PFSK-1 (cell line): ENCODE data around the gene CORO2B.

Experiments used
- FOXP2 ChIP-seq: optimal IDR thresholded peaks from 2 replicates; pipeline ENCODE3; 2011; ENCODE audit warnings: borderline replicate concordance, control low read depth, inconsistent platforms; ENCODE audit not compliant: insufficient read depth; ENCODE audit errors: extremely low read length, extremely low read depth
- POLR2AphosphoS5 ChIP-seq: IDR thresholded peaks from 2 replicates; pipeline ENCODE4 v1.6.1; 2012; ENCODE audit warnings: low read depth, mild to moderate bottlenecking, control low read depth, low read length, moderate library complexity
- REST ChIP-seq, 2 experiments: IDR thresholded peaks; 2 replicates each; pipeline versions ENCODE4 v1.6.1 to v1.8.0; 2011 to 2012; ENCODE audit warnings: low read depth in 2 of 2, low read length in 2 of 2, control low read depth in 1 of 2, inconsistent platforms in 1 of 2, mild to moderate bottlenecking in 1 of 2, moderate library complexity in 1 of 2; ENCODE audit not compliant: insufficient read depth in 1 of 2
- SIN3A ChIP-seq: IDR thresholded peaks from 2 replicates; pipeline ENCODE4 v1.6.1; 2012; ENCODE audit warnings: mild to moderate bottlenecking, low read length, moderate library complexity, borderline replicate concordance; ENCODE audit not compliant: insufficient read depth
- TAF1 ChIP-seq: IDR thresholded peaks from 2 replicates; pipeline ENCODE4 v1.6.1; 2012; ENCODE audit warnings: low read length, control low read depth, borderline replicate concordance; ENCODE audit not compliant: insufficient read depth

The CORO2B gene

GRCh38 chr15:68558318-68559305 lies 20.2 kb upstream of the CORO2B start:
- no peak for TF ChIP-seq FOXP2

- peak; percentile 91 for TF ChIP-seq FOXP2
- no peak for TF ChIP-seq REST (IDR thresholded peaks at IDR 0.05; ENCODE audit: insufficient read depth in 1 of 2, low read depth in 2 of 2, low read length in 2 of 2)
Observed at GRCh38 chr15:68559345-68560310, 19.2 kb upstream of the CORO2B start.

- TF ChIP-seq POLR2AphosphoS5: no peak
- TF ChIP-seq TAF1: no peak
- no peak for TF ChIP-seq FOXP2
Observed at GRCh38 chr15:68560501-68561113, 18.2 kb upstream of the CORO2B start.

GRCh38 chr15:68561171-68561900 lies 17.5 kb upstream of the CORO2B start:
- no peak for TF ChIP-seq SIN3A
- TF ChIP-seq TAF1: no peak
- TF ChIP-seq POLR2AphosphoS5: no peak
- no peak for TF ChIP-seq FOXP2

GRCh38 chr15:68561901-68562300 lies 16.9 kb upstream of the CORO2B start:
- TF ChIP-seq TAF1 (no peak), REST (IDR thresholded peaks at IDR 0.05; ENCODE audit: insufficient read depth in 1 of 2, low read depth in 2 of 2, low read length in 2 of 2) (no peak), SIN3A (no peak), POLR2AphosphoS5 (no peak), FOXP2 (no peak)

- no peak for TF ChIP-seq TAF1
- TF ChIP-seq REST (IDR thresholded peaks at IDR 0.05; ENCODE audit: insufficient read depth in 1 of 2, low read depth in 2 of 2, low read length in 2 of 2): no peak
- TF ChIP-seq POLR2AphosphoS5: no peak
Observed at GRCh38 chr15:68564173-68564572, 14.6 kb upstream of the CORO2B start.
